ENCODE data around the gene LGR6.

The LGR6 gene

GRCh38 chr1:202275061-202275770 lies 81.6 kb downstream of the LGR6 start:
- DNase-seq, result no peak

GRCh38 chr1:202276081-202276715 lies 82.6 kb downstream of the LGR6 start:
- DNase-seq, result no peak

DNA sequence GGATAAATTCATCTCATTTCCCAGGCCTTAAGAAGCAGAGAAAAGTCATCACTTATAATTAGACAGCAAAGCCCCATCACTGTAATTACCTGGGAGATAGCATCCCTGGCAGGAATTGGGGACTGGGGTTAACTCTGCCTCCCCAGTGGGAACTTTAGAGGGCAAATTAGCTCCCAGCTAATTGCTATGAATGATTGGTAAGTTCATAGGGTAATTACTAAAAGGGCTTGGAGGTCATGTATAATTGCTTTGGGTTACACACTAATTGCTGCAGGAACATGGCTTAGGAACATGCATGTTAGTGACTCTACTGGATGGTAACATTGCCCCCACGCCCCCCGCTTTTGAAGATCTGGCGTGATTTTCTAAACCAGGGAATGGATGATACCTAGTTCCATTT lies 83.3 kb downstream of the LGR6 start:
- no peak for DNase-seq

DNA sequence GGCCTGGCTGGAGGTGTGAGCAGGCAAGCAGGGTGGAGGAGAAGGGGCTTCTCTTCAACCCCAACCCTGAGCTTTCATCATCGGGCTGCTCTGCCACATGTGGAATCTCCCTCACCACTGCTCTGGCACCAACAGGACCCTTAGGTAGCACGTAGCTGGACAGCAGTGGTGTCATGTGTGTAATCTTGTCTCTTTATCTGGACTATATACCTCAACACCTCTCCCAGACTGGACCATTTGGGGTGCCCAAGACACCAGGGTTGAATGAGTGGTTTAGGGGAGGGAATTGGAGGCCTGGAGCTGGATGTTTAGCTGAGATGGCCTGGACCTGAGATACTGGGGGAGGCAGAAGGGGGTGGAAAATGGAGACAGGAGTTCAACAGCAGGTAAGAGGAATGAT lies 85.2 kb downstream of the LGR6 start:
- DNase-seq, result no peak

DNA sequence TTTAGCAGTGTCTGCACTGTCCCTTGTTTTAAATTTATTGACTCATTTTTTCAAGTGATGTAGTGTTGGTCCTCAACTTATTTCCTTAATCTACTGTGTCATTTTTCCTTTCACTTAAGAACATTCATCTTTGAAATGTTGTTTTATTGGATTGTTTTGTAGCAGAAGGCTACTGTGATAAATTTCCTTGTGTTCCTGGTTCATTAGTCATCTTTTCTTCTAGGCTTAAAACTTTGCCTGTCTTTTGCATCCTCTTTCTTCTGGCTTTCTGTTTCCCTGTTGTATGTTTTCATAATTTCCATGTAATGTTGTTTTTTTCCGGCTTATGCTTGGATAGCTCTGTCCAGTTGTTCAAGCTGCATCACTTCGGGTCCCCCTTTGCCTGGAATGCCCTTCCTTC lies 86.2 kb downstream of the LGR6 start:
- DNase-seq, result peak; percentile 31

- DNase-seq, result no peak
These were observed 87.0 kb downstream of the LGR6 start for GRCh38 chr1:202280595-202280994.

DNA sequence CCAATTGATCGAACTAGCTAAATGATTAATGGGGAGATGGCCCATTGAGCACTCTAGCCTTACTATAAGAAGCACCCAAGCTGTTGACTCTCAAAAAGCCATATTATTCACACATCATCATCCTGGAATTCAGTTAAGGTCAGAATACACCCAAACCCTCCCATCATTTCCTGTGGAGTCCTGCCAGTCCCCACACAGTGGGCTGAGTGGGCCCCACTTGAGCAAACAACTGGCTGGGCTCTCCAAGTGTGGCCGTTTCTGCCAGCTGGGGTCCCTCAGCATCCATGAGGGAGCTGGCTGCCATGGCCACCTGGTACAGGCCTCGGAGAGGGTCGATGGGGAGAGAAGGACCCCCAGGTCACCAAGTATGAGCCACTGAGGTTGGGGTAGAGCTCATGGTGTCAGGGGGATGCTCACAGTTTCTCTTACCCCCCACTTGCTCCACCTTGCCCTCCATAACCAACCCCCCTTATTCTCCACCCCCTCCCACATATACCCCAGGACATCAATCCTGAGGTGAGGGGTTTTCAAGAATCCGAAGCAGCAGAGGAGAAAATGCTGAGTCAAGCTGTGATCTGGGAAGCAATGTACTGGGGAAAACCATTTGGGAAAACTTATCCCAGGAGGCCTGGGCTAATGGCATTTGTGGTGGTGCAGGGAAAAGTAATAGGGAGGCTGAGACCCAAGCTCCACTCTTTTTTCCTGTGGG lies 87.9 kb downstream of the LGR6 start:
- DNase-seq, result peak; percentile 92

DNA sequence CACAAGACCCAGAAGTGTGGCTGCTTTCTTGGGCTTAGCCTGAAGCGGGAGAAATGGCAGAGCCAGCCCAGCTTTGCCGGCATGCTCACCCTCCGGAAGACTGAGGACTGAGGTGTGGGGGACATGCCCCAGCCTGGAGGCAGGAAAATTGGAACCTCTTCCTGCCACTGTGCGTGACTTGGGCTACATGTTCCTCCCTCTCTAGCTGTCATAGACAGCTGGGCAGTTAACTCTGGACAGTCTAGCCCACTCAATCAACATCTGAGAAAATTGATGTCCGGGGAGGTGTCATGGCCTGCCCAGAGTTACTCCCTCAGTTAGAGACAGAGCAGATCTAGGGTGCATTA lies 88.4 kb downstream of the LGR6 start:
- DNase-seq, result no peak

DNA sequence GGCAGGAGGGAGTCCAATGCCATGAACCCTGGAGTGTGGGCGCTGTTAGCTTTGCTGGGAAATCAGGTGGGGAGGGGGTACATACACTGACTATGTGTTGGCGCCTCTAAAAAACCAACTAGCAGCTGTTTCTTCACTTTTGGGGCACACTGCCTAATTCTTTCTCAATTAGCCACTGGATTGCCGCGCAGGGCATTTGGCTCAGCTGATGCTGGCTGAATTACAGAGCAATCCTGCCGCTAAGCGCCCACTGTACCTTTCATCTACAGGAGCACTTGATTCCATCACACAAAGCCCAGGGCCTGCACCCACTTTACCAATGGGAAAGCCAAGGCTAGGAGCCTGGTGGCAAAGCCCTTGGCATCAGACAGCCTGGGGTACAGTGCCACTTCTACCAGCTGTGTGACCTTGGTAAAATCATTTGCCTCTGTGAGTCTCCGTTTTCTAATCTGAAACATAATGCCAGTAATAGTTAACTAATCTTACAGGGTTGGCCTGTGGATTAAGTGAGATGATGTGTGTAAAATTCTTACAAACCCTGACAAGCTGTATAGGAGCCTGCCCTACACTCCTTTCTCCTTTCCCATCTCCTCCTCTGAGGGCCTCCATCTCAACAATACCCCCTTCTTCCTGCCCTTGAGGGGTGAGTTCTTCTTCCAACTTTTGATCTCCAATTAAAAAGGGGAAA lies 89.1 kb downstream of the LGR6 start:
- DNase-seq, result no peak

DNA sequence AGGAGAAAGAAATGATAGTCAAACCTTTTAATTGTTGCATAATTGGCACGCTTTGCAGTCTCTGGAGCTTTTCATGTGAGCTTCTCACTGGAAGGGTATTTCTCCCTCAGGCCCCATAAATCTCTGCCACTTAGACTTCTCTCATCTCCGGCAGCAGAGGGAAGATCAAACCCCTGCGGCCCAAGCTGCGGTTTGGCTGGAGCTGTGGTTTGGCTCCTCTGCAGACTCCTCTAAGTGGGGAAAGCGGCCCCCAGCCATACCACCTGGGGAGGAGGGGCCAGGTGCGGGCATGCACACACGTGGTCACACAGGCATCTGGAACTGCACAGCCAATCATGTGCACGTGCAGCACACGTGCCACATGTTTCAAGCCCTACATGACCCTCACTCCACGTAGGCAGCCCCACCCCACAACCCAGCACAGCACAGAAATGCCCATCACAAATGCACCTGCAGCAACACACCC lies 89.8 kb downstream of the LGR6 start:
- DNase-seq, result peak; percentile 93

DNA sequence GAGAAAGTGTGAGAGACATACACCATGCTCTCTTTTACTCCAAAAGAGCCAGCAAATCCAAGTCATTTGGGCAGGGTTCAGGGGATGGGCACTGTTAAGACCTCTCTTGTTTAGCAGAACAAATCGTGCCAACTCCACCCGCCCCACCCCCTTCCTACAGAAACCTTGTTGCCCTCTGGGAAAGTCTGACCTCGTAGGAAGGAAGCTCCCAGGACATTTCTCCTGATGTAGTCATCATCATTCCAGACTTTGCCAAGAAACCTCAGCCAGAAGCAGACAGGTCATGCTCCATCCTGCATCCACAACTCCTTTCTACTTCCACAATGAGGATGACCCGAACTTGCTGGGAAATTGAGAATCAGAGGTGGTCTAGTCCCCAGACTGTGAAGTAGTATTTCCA lies 90.4 kb downstream of the LGR6 start:
- DNase-seq, result peak; percentile 82

GRCh38 chr1:202285908-202286307 lies 92.3 kb downstream of the LGR6 start:
- no peak for DNase-seq

GRCh38 chr1:202286622-202287097 lies 93.1 kb downstream of the LGR6 start:
- peak; percentile 66 for DNase-seq

GRCh38 chr1:202287196-202287595 lies 93.6 kb downstream of the LGR6 start:
- DNase-seq, result no peak

DNA sequence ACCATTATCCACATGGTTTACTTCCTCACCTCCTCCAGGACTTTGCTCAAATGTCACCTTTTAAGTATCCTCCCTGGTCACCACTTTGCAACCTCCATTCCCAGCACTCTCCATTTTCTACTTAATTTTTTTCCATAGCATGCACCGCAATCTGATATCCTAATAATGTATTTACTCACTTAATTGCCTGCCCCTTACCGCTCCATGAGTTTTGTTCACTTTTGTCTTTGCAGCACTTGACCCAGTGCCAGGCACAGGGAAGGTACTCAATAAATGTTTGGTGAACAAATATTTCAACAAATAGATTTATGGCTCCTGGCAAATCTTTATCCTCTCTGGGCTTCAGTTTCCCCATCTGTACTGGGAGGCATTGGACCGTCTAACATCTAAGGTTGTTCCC lies 94.6 kb downstream of the LGR6 start:
- DNase-seq, result no peak

DNA sequence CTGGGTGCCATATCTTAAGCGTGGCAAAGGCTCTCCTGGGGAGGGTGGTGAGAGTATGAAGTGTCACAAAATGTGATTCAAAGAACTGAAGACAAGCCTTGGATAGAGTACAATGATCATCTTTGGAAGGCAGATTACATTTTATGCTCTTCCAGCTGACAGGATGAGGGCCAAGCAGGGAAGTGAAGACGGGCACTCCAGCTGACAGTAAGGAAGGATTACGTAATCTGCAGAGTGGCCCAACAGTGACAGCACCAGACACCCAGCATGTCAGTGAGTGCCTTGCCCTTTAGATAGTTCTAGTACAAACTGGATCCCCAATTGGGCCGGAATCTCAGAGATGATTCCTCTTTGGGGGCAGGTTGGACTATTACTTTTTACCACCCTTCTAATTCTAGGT lies 95.4 kb downstream of the LGR6 start:
- DNase-seq, result no peak

GRCh38 chr1:202291001-202291400 lies 97.4 kb downstream of the LGR6 start:
- no peak for DNase-seq

DNA sequence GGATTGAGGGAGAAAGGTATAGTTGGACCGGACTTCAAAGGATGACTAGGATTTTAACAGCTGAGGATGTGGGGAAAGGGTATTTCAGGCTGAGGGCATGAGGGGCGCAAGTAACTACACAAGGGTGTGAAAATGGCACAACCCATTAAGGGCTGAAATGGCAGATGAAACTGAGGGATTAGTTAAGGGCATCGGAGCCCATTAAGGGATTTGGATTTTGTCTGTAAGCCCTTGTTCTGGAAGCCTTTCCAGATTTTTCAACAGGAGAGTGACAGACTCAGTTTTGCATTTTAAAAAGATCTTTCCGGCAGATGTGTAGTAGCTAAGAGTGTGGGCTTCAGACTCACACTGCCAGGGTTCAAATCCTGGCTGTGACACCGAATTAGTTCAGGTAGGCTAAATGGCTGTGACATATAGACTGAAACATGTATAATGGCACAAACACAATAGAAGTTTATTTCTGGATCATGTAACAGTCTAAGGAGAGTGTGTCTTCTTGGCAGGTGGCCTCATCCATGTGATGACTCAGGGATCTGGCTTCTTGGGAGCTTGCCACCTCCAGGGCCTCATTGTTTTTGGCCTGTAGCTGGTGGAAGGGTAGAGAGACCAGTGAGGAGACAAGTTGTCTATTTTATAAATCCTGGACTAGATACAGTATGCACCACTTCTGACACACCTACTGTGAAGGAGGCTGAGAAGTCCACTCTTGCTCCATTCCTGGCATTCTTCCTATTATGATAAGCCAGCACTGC lies 98.5 kb downstream of the LGR6 start:
- DNase-seq, result peak; percentile 87

- DNase-seq, result no peak
These were observed 99.2 kb downstream of the LGR6 start for GRCh38 chr1:202292773-202293172.

DNA sequence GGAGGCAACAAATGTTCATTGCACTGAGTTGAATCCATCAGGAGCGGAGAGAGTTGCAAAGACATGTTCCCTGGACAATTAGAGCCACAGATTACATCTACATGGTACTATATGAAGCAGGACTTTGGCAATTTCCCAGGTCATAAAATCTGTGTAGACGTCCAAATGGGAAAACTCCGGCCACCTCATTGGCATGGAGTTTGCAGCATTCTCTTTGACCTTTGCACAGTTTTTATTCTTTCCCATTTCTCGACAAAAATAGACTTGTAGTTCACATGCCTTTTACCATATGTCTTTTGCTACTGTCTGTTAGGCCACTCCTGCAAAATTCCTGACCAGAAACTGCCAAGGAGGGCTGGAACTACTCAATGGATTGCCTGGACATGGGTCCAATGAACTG lies 100.0 kb downstream of the LGR6 start:
- DNase-seq, result no peak

GRCh38 chr1:202302166-202302565 lies 108.6 kb downstream of the LGR6 start:
- no peak for DNase-seq

- no peak for DNase-seq
These were observed 110.8 kb downstream of the LGR6 start for GRCh38 chr1:202304375-202304774.

- DNase-seq, result no peak
These were observed 111.6 kb downstream of the LGR6 start for GRCh38 chr1:202305168-202305567.

All from fibroblast of skin of right biceps (primary cell).